Measurements from ENCODE around the gene ZNF397.

The ZNF397 gene

DNA sequence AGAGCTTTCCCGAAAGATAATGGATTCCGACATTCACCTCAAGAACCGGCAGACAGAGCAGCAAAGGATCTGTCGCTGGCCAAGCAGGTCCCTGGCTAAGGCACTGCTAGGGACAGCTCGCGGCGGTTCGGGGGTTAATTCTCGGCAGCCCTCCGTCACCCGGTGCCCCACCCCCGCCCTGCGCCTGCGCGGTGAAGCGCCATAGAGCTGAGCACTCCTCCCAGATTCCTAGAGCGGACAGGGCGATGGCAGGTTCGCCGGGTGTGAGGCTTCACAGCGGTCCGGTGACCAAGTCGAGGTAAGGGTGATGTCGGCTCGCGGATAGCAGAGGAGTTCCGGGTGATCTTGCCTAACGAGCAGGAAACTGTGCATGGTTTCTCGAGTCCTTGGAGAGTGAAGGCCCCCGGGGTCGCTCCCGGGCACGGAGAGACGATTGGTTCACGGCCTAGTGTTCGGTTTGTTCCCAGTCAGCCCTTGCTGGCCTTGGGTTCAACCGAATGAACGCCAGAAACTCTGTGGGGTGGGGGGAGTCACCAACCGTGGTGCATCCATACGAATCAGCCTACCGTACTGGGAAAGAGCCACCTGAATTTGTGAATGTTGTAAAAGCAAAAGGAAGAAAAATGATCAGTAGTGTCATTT lies 49.4 kb downstream of the ZNF397 start, which contains the start of gene ZSCAN30:
TSS of gene ZSCAN30 (minus strand) at position 136 of the 642 bp plus-strand sequence. CDS start 25,877 bp downstream, outside the sequence.
- Histone ChIP-seq H3K27ac (ENCODE audit: low read length) (peak within 1 kb of the TSS; percentile 74), H3K27me3 (ENCODE audit: low read depth, low read length) (no peaks in the 10 kb centered on the region), H3K79me2 (ENCODE audit: low read length) (peaks cover 84% of the 10 kb centered on the region), H2AFZ (ENCODE audit: low read depth, low read length) (peak within 1 kb of the TSS; percentile 87), H3K4me2 (ENCODE audit: low read length) (peak within 1 kb of the TSS; percentile 100), H3K9ac (ENCODE audit: low read length) (peak within 1 kb of the TSS; percentile 81), H3K9me3 (ENCODE audit: insufficient read depth, low read length) (peaks cover 30% of the 10 kb centered on the region), H3K36me3 (replicated peaks; ENCODE audit: low read depth, low read length) (peaks cover 59% of the 10 kb centered on the region), H3K4me1 (ENCODE audit: low read length) (peaks cover 16% of the 10 kb centered on the region), H3K4me3 (ENCODE audit: low read length) (peak within 1 kb of the TSS; percentile 97), H4K20me1 (ENCODE audit: insufficient read depth, low read length) (no peaks in the 10 kb centered on the region)
- TF ChIP-seq, protein P1, sequence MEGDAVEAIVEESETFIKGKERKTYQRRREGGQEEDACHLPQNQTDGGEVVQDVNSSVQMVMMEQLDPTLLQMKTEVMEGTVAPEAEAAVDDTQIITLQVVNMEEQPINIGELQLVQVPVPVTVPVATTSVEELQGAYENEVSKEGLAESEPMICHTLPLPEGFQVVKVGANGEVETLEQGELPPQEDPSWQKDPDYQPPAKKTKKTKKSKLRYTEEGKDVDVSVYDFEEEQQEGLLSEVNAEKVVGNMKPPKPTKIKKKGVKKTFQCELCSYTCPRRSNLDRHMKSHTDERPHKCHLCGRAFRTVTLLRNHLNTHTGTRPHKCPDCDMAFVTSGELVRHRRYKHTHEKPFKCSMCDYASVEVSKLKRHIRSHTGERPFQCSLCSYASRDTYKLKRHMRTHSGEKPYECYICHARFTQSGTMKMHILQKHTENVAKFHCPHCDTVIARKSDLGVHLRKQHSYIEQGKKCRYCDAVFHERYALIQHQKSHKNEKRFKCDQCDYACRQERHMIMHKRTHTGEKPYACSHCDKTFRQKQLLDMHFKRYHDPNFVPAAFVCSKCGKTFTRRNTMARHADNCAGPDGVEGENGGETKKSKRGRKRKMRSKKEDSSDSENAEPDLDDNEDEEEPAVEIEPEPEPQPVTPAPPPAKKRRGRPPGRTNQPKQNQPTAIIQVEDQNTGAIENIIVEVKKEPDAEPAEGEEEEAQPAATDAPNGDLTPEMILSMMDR (IDR thresholded peaks at IDR 0.05; ENCODE audit: low read depth, low read length): no peak
- no peak for TF ChIP-seq EZH2phosphoT487 (IDR thresholded peaks at IDR 0.05; ENCODE audit: low read depth)

DNA sequence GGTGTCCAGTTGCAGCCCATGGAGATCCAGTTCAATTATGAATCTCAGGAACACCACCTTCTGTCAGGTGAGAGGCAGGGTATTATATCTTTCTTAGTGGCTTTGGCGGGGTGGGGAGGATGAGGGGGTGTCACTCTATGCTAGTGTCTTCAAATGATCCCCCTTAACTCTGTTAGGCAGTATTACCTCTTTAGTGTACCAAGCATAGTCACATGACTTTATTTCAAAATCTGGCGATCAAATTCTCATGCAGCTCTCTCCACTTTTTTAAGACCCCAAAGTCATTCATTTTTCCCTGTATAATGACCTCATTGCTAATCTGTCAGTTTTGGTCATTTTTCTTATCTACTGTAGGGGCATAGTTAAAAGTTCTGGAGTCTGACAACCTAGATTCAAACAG lies 50.3 kb downstream of the ZNF397 start:
- no peaks in the 10 kb centered on the region for H4K20me1 ChIP-seq (ENCODE audit: insufficient read depth, low read length)
- peak overlapping the region; percentile 97 for H3K4me3 ChIP-seq (ENCODE audit: low read length)
- H3K4me2 ChIP-seq (ENCODE audit: low read length): peak overlapping the region; percentile 100
- TF ChIP-seq, protein P1 (IDR thresholded peaks at IDR 0.05; ENCODE audit: low read depth, low read length): no peak
- TF ChIP-seq EZH2phosphoT487 (IDR thresholded peaks at IDR 0.05; ENCODE audit: low read depth): no peak
- H3K9ac ChIP-seq (ENCODE audit: low read length): peak overlapping the region; percentile 81
- peaks cover 65% of the 10 kb centered on the region for H3K36me3 ChIP-seq (replicated peaks; ENCODE audit: low read depth, low read length)
- peaks cover 16% of the 10 kb centered on the region for H3K4me1 ChIP-seq (ENCODE audit: low read length)
- peaks cover 26% of the 10 kb centered on the region for H3K9me3 ChIP-seq (ENCODE audit: insufficient read depth, low read length)
- no peak overlapping the region for H2AFZ ChIP-seq (ENCODE audit: low read depth, low read length)
- no peaks in the 10 kb centered on the region for H3K27me3 ChIP-seq (ENCODE audit: low read depth, low read length)
- peaks cover 85% of the 10 kb centered on the region for H3K79me2 ChIP-seq (ENCODE audit: low read length)
- H3K27ac ChIP-seq (ENCODE audit: low read length): no peak overlapping the region

DNA sequence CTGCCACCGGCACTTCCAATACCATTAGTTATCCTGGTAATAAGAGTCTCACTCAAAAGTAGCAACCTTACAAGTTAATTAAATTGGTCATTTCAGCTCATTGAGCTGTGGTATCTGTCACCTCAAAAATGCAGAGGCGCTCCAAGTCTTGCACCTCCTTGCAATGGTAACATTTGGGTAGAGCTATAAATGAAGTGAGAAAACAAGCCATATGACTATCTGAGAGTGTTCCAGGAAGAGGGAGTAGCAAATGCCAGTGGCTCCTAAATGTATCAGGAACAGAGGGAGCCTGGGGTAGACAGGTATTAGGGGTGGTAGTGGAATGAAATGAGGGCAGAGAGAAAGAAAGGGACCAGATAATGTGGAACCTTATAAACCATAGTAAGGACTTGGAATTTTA lies 55.2 kb downstream of the ZNF397 start:
- peaks cover 92% of the 10 kb centered on the region for H3K36me3 ChIP-seq (replicated peaks; ENCODE audit: low read depth, low read length)
- peaks cover 12% of the 10 kb centered on the region for H3K9me3 ChIP-seq (ENCODE audit: insufficient read depth, low read length)

DNA sequence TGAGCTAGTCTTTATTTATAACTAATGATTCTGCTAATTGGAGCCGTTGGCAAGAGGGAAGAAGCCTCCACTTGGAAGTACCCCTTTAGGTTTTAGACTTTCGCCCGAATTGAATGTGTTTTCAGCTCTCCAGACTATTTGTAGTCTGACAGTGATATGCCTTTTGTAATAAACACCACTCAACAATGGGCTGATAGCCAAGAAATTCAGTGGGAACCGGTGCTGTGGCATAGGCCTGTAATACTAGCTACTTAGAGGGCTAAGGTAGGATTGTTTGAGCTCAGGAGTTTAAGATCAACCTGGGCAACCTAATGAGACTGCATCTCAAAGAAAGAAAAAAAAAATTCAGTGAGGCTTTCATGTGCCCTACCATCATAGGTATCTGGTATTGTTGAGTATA lies 62.8 kb downstream of the ZNF397 start:
- Histone ChIP-seq H3K9ac (ENCODE audit: low read length) (no peak overlapping the region), H3K27ac (ENCODE audit: low read length) (no peak overlapping the region), H3K79me2 (ENCODE audit: low read length) (peaks cover 33% of the 10 kb centered on the region), H3K4me1 (ENCODE audit: low read length) (no peaks in the 10 kb centered on the region), H3K4me2 (ENCODE audit: low read length) (no peak overlapping the region), H4K20me1 (ENCODE audit: insufficient read depth, low read length) (no peaks in the 10 kb centered on the region), H2AFZ (ENCODE audit: low read depth, low read length) (no peak overlapping the region), H3K9me3 (ENCODE audit: insufficient read depth, low read length) (peaks cover 75% of the 10 kb centered on the region), H3K36me3 (replicated peaks; ENCODE audit: low read depth, low read length) (peaks cover 98% of the 10 kb centered on the region), H3K4me3 (ENCODE audit: low read length) (no peak overlapping the region), H3K27me3 (ENCODE audit: low read depth, low read length) (no peaks in the 10 kb centered on the region)
- TF ChIP-seq EZH2phosphoT487 (IDR thresholded peaks at IDR 0.05; ENCODE audit: low read depth): no peak
- TF ChIP-seq, protein P1 (IDR thresholded peaks at IDR 0.05; ENCODE audit: low read depth, low read length): no peak

More for the DNA sequence above, 55.2 kb downstream of the ZNF397 start:
- H3K4me2 ChIP-seq (ENCODE audit: low read length): no peak overlapping the region
- H3K79me2 ChIP-seq (ENCODE audit: low read length): peaks cover 64% of the 10 kb centered on the region
- H3K4me1 ChIP-seq (ENCODE audit: low read length): peaks cover 3% of the 10 kb centered on the region
- no peak overlapping the region for H3K27ac ChIP-seq (ENCODE audit: low read length)
- H4K20me1 ChIP-seq (ENCODE audit: insufficient read depth, low read length): no peaks in the 10 kb centered on the region
- no peak overlapping the region for H2AFZ ChIP-seq (ENCODE audit: low read depth, low read length)
- TF ChIP-seq, protein P1 (IDR thresholded peaks at IDR 0.05; ENCODE audit: low read depth, low read length): no peak
- TF ChIP-seq EZH2phosphoT487 (IDR thresholded peaks at IDR 0.05; ENCODE audit: low read depth): no peak
- no peak overlapping the region for H3K9ac ChIP-seq (ENCODE audit: low read length)
- no peaks in the 10 kb centered on the region for H3K27me3 ChIP-seq (ENCODE audit: low read depth, low read length)
- H3K4me3 ChIP-seq (ENCODE audit: low read length): no peak overlapping the region
